Astrocyte of the spinal cord (primary cell): ENCODE measurements around the gene UST.

Source experiments
- DNase-seq: peaks from one replicate; pipeline ENCODE4 v3.0.0; 2011; ENCODE audit warnings: low read depth, low spot score
- H3K4me3 ChIP-seq: 2 replicates; pipeline ENCODE4 v1.5.1; 2011; ENCODE audit warnings: low read depth, mild to moderate bottlenecking, low read length, moderate library complexity
- CTCF ChIP-seq: IDR thresholded peaks from 2 replicates; pipeline ENCODE4 v1.5.1; 2012; ENCODE audit warnings: low read depth, mild to moderate bottlenecking, low read length, inconsistent platforms
- in situ Hi-C: cut with HindIII; loops from 2 replicates; pipeline ENCODE4 v1.10.0; 2017; ENCODE audit warnings: low sequenced_read_pairs

The UST gene

GRCh38 chr6:149015535-149016525 lies 269.0 kb downstream of the UST start:
- no peak overlapping the region for H3K4me3 ChIP-seq
- in situ Hi-C loops: no loop called here
- peak; percentile 47 for DNase-seq
- TF ChIP-seq CTCF: no peak

GRCh38 chr6:149016716-149017115 lies 269.9 kb downstream of the UST start:
- TF ChIP-seq CTCF: no peak
- DNase-seq: no peak
- in situ Hi-C loops: no loop called here
- no peak overlapping the region for H3K4me3 ChIP-seq

- in situ Hi-C loops: no loop called here
- H3K4me3 ChIP-seq: no peak overlapping the region
- no peak for TF ChIP-seq CTCF
- DNase-seq: no peak
Observed at GRCh38 chr6:149020319-149020718, 273.5 kb downstream of the UST start.

GRCh38 chr6:149024361-149024760 lies 277.5 kb downstream of the UST start:
- TF ChIP-seq CTCF: no peak
- in situ Hi-C loops: no loop called here
- no peak for DNase-seq
- H3K4me3 ChIP-seq: no peak overlapping the region

GRCh38 chr6:149025061-149025460 lies 278.2 kb downstream of the UST start:
- in situ Hi-C loops: loop anchor here (25.0 kb wide), 1 partner anchor 487 kb away; no protein-coding TSS in a partner anchor
- no peak for TF ChIP-seq CTCF
- no peak overlapping the region for H3K4me3 ChIP-seq
- DNase-seq: no peak

GRCh38 chr6:149026530-149026942 lies 279.7 kb downstream of the UST start:
- H3K4me3 ChIP-seq: no peak overlapping the region
- peak; percentile 66 for TF ChIP-seq CTCF
- in situ Hi-C loops: loop anchor here (25.0 kb wide), 1 partner anchor 486 kb away; no protein-coding TSS in a partner anchor
- peak; percentile 91 for DNase-seq
